EH (cell line): ENCODE data around the gene IRS2.

ENCODE experiments used
- DNase-seq: peaks from one replicate; pipeline ENCODE4 v3.0.0-alpha.2; 2015; ENCODE audit warnings: low read depth

The IRS2 gene

DNA sequence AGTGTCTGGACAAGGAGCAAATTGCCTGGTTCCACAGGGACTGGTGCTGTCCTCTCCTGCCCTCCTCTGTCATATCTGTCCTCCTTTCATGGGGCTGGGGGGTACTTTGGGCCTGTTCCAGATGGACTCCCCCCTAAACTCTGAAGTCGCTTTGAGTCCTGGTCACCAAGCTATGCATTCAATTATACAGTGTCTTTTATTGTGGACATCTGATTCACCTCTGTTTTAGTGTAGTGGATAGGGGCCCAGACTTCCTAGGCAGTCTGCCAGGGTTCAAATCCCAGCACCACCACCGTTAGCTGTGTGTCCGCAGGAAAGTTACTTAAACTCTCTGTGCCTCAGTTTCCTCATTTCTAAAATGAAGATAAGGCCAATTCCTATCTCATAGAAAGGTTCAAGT lies 21.0 kb upstream of the IRS2 start:
- DNase-seq: no peak

GRCh38 chr13:109804654-109805053 lies 18.3 kb upstream of the IRS2 start:
- no peak for DNase-seq

GRCh38 chr13:109803825-109804224 lies 17.4 kb upstream of the IRS2 start:
- no peak for DNase-seq

- no peak for DNase-seq
Measured at GRCh38 chr13:109802936-109803335, 16.6 kb upstream of the IRS2 start.

- DNase-seq: no peak
Measured at GRCh38 chr13:109795011-109795410, 8.6 kb upstream of the IRS2 start.

DNA sequence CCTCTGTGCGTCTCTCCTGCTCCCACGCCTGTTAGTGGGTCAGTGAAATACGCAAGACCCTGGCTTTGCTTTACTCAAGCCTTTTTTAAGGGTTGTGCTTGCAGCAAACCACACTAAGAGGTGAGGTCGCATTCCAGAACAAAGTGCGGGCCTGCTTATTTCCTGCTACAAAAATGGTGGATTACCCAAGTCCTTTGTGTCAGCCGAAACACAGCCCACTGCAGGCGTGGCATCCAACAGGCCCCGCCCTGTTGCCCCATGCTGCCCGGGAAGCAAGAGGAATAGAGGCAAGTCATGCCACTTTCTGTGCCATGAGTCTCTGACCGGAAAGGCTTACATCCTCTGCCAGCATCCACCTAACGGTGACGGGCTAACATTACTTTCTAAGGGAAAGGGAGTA lies 7.7 kb upstream of the IRS2 start:
- no peak for DNase-seq

- no peak for DNase-seq
Measured at GRCh38 chr13:109792416-109793059, 6.2 kb upstream of the IRS2 start.

GRCh38 chr13:109790942-109791605 lies 4.7 kb upstream of the IRS2 start:
- peak; percentile 39 for DNase-seq

GRCh38 chr13:109790086-109790485 lies 3.7 kb upstream of the IRS2 start:
- DNase-seq: peak; percentile 29

GRCh38 chr13:109789262-109789661 lies 2.9 kb upstream of the IRS2 start:
- no peak for DNase-seq

- no peak for DNase-seq
Measured at GRCh38 chr13:109788372-109789111, 2.2 kb upstream of the IRS2 start.

- peak; percentile 52 for DNase-seq
Measured at GRCh38 chr13:109787135-109787954, 962 bp upstream of the IRS2 start.

DNA sequence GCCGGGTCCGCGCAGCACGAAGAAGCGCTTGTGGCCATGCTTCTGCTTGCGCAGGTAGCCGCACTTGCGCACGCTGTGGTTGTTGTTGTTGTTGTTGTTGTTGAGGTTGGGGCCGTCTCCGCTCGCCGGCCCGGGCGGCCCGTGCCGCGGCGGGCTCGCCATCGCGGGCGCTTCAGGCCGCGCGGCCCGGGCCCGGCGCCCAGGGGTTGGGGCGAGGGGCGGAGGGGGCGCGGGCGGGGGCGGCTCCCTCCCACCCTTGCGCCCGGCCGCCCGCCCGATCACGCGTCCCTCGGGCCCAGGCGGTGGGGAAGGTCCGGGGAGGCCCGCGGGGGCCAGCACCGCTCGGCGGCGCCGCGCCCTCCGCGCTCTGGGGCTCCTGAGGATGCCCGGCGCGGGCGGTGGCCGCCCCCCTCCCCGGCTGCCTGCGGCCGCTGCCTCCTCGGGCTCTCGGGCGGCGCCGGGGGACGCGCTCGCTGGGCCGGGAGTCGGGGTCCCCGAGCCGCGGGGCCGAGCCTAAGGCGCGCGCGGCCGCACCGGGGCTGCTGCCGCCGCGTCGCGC lies 412 bp downstream of the IRS2 start:
- no peak for DNase-seq

GRCh38 chr13:109785141-109785891 lies 1.1 kb downstream of the IRS2 start:
- peak; percentile 54 for DNase-seq

DNA sequence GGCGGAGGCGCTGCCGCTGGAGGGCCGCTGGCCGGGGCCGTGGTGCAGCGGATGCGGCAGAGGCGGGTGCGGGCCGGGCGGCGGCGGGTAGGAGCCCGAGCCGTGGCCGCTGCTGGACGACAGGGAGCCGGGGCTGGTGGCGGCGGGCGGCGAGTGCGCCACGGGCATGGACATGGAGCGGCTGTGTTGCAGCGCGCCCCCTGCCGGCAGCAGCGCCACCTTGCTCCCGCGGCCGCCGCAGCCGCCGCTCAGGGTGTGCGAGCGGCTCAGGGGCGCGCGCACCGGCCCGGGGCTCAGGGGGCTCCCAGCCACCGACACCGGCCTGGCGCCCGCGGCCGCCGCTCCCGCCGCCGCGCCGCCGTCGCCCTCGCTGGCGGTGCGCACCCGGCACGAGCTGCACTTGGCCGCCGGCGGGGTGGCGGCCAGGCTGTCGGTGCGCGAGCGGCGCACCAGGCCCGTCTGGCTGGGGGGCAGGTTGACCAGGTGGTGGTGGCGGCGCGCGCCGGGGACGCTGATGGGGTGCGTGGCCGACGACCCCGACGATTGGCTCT lies 1.7 kb downstream of the IRS2 start:
- DNase-seq: peak; percentile 80

GRCh38 chr13:109783815-109784589 lies 2.4 kb downstream of the IRS2 start:
- DNase-seq: no peak

GRCh38 chr13:109783447-109783814 lies 3.0 kb downstream of the IRS2 start:
- DNase-seq: no peak

- no peak for DNase-seq
Measured at GRCh38 chr13:109782823-109783431, 3.5 kb downstream of the IRS2 start.

- DNase-seq: no peak
Measured at GRCh38 chr13:109782066-109782822, 4.1 kb downstream of the IRS2 start.
